Measurements from ENCODE around the gene ASAH2B. TPM values are rescaled to one million over a fixed set of nuclear protein-coding genes. Genes with fewer than 3 reads are reported as not detected.

ASAH2B gene
- total and polyA plus RNA-seq, 2 of the 13 experiments (the other 11 are each of a cell fraction or from before 2014, with no cell fraction given): 4.2 to 4.6 TPM

DNA sequence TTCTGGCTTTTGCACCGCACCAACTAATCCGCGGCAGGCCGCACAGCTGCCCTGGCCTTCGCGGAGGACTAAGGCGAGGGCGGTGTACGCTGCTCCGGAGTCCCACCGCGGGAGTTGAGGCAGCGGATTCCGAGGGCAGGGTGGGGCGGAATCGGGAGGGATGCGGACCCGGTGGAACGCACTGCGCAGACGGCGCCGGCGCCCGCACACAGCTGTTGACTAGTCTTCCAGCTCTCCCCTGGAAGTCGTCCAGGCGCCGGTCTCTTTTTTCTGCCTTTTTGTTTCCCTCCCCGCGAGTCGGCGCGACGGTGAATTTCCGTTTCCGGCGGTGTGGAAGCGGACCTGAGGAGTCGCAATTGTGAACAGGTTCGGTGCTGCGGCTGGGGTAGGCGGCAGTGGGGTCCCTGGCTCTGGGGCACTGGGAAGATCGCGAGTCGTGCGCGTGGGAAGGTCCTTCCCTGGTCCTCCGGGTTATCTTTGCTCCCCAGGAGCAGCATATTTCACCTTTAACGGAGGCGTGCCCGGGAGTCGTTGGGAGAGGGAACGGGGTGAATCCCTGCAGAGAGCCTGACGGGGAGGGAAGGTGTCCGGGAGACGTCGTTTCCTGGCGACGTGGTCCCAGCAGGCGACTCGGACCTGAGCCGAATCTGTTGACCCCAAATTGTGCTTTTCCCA, at the start of gene ASAH2B (continued):
- TF ChIP-seq, protein P1, sequence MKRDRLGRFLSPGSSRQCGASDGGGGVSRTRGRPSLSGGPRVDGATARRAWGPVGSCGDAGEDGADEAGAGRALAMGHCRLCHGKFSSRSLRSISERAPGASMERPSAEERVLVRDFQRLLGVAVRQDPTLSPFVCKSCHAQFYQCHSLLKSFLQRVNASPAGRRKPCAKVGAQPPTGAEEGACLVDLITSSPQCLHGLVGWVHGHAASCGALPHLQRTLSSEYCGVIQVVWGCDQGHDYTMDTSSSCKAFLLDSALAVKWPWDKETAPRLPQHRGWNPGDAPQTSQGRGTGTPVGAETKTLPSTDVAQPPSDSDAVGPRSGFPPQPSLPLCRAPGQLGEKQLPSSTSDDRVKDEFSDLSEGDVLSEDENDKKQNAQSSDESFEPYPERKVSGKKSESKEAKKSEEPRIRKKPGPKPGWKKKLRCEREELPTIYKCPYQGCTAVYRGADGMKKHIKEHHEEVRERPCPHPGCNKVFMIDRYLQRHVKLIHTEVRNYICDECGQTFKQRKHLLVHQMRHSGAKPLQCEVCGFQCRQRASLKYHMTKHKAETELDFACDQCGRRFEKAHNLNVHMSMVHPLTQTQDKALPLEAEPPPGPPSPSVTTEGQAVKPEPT (CRISPR knock-in tag; IDR thresholded peaks at IDR 0.05; ENCODE audit: low read depth): no peak
- TF ChIP-seq ZNF570 (CRISPR knock-in tag; IDR thresholded peaks at IDR 0.05; ENCODE audit: borderline replicate concordance): no peak
- TF ChIP-seq ZNF34 (CRISPR knock-in tag; IDR thresholded peaks at IDR 0.05; ENCODE audit: borderline replicate concordance): no peak
- TF ChIP-seq, protein P2, sequence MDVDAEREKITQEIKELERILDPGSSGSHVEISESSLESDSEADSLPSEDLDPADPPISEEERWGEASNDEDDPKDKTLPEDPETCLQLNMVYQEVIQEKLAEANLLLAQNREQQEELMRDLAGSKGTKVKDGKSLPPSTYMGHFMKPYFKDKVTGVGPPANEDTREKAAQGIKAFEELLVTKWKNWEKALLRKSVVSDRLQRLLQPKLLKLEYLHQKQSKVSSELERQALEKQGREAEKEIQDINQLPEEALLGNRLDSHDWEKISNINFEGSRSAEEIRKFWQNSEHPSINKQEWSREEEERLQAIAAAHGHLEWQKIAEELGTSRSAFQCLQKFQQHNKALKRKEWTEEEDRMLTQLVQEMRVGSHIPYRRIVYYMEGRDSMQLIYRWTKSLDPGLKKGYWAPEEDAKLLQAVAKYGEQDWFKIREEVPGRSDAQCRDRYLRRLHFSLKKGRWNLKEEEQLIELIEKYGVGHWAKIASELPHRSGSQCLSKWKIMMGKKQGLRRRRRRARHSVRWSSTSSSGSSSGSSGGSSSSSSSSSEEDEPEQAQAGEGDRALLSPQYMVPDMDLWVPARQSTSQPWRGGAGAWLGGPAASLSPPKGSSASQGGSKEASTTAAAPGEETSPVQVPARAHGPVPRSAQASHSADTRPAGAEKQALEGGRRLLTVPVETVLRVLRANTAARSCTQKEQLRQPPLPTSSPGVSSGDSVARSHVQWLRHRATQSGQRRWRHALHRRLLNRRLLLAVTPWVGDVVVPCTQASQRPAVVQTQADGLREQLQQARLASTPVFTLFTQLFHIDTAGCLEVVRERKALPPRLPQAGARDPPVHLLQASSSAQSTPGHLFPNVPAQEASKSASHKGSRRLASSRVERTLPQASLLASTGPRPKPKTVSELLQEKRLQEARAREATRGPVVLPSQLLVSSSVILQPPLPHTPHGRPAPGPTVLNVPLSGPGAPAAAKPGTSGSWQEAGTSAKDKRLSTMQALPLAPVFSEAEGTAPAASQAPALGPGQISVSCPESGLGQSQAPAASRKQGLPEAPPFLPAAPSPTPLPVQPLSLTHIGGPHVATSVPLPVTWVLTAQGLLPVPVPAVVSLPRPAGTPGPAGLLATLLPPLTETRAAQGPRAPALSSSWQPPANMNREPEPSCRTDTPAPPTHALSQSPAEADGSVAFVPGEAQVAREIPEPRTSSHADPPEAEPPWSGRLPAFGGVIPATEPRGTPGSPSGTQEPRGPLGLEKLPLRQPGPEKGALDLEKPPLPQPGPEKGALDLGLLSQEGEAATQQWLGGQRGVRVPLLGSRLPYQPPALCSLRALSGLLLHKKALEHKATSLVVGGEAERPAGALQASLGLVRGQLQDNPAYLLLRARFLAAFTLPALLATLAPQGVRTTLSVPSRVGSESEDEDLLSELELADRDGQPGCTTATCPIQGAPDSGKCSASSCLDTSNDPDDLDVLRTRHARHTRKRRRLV (CRISPR knock-in tag; IDR thresholded peaks at IDR 0.05): no peak
- no peak for TF ChIP-seq ZNF460 (CRISPR knock-in tag; IDR thresholded peaks at IDR 0.05; ENCODE audit: borderline replicate concordance)
- TF ChIP-seq, protein P3, sequence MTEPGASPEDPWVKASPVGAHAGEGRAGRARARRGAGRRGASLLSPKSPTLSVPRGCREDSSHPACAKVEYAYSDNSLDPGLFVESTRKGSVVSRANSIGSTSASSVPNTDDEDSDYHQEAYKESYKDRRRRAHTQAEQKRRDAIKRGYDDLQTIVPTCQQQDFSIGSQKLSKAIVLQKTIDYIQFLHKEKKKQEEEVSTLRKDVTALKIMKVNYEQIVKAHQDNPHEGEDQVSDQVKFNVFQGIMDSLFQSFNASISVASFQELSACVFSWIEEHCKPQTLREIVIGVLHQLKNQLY (CRISPR knock-in tag; IDR thresholded peaks at IDR 0.05): no peak
- TF ChIP-seq ZKSCAN8 (CRISPR knock-in tag; IDR thresholded peaks at IDR 0.05; ENCODE audit: borderline replicate concordance): no peak
- TF ChIP-seq, protein P4, sequence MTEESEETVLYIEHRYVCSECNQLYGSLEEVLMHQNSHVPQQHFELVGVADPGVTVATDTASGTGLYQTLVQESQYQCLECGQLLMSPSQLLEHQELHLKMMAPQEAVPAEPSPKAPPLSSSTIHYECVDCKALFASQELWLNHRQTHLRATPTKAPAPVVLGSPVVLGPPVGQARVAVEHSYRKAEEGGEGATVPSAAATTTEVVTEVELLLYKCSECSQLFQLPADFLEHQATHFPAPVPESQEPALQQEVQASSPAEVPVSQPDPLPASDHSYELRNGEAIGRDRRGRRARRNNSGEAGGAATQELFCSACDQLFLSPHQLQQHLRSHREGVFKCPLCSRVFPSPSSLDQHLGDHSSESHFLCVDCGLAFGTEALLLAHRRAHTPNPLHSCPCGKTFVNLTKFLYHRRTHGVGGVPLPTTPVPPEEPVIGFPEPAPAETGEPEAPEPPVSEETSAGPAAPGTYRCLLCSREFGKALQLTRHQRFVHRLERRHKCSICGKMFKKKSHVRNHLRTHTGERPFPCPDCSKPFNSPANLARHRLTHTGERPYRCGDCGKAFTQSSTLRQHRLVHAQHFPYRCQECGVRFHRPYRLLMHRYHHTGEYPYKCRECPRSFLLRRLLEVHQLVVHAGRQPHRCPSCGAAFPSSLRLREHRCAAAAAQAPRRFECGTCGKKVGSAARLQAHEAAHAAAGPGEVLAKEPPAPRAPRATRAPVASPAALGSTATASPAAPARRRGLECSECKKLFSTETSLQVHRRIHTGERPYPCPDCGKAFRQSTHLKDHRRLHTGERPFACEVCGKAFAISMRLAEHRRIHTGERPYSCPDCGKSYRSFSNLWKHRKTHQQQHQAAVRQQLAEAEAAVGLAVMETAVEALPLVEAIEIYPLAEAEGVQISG (CRISPR knock-in tag; IDR thresholded peaks at IDR 0.05): peak; percentile 82; the same call in 1 of the 2 replicates
- no peak for TF ChIP-seq ZSCAN30 (CRISPR knock-in tag; IDR thresholded peaks at IDR 0.05)
- TF ChIP-seq GATA4 (IDR thresholded peaks at IDR 0.05; ENCODE audit: borderline replicate concordance, low read depth): peak; percentile 72
- TF ChIP-seq, protein P5, sequence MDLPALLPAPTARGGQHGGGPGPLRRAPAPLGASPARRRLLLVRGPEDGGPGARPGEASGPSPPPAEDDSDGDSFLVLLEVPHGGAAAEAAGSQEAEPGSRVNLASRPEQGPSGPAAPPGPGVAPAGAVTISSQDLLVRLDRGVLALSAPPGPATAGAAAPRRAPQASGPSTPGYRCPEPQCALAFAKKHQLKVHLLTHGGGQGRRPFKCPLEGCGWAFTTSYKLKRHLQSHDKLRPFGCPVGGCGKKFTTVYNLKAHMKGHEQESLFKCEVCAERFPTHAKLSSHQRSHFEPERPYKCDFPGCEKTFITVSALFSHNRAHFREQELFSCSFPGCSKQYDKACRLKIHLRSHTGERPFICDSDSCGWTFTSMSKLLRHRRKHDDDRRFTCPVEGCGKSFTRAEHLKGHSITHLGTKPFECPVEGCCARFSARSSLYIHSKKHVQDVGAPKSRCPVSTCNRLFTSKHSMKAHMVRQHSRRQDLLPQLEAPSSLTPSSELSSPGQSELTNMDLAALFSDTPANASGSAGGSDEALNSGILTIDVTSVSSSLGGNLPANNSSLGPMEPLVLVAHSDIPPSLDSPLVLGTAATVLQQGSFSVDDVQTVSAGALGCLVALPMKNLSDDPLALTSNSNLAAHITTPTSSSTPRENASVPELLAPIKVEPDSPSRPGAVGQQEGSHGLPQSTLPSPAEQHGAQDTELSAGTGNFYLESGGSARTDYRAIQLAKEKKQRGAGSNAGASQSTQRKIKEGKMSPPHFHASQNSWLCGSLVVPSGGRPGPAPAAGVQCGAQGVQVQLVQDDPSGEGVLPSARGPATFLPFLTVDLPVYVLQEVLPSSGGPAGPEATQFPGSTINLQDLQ (CRISPR knock-in tag; IDR thresholded peaks at IDR 0.05): 0 out of 2 replicates have a peak, but pooled peaks have one; percentile 63

Data from HepG2 (cell line).